Fibroblast of mammary gland (primary cell): Measurements from ENCODE around the gene REX1BD.
A peak's percentile ranks its signal among the peaks of the same experiment; 100 is the strongest.

ENCODE experiments used
- DNase-seq: peaks from one replicate; pipeline ENCODE4 v3.0.0-alpha.2; 2010; ENCODE audit warnings: low read depth
- H3K4me3 ChIP-seq: 2 replicates; pipeline ENCODE4 v1.5.1; 2011; ENCODE audit warnings: low read depth, mild to moderate bottlenecking, low read length, moderate library complexity; ENCODE audit not compliant: control insufficient read depth
- CTCF ChIP-seq: conservative IDR thresholded peaks from 2 replicates; pipeline ENCODE4 v1.5.1; 2011; ENCODE audit warnings: low read depth, low read length, inconsistent platforms; ENCODE audit not compliant: control insufficient read depth, insufficient read depth

Gene REX1BD

GRCh38 chr19:18562086-18562485, 26.5 kb upstream of the REX1BD start:
- TF ChIP-seq CTCF = no peak
- no peak overlapping the region for H3K4me3 ChIP-seq
- DNase-seq = peak; percentile 44

GRCh38 chr19:18566953-18567352, 21.6 kb upstream of the REX1BD start:
- H3K4me3 ChIP-seq = no peak overlapping the region
- no peak for DNase-seq
- no peak for TF ChIP-seq CTCF

- TF ChIP-seq CTCF = no peak
- no peak for DNase-seq
- H3K4me3 ChIP-seq = no peak overlapping the region
These were observed 20.2 kb upstream of the REX1BD start for GRCh38 chr19:18568367-18568766.

- DNase-seq = peak; percentile 95
- peak within 1 kb of the TSS; percentile 98 for H3K4me3 ChIP-seq
- no peak for TF ChIP-seq CTCF
These were observed 16.8 kb upstream of the REX1BD start, which contains the start of gene UBA52 for GRCh38 chr19:18571564-18572344. TSS of gene UBA52 (plus strand) at chr19:18571857. CDS start at chr19:18573301, 1,444 bp downstream.

- no peak for TF ChIP-seq CTCF
- no peak for DNase-seq
- H3K4me3 ChIP-seq = no peak overlapping the region
These were observed 13.8 kb upstream of the REX1BD start for GRCh38 chr19:18574691-18575291.

GRCh38 chr19:18576383-18576782, 12.2 kb upstream of the REX1BD start:
- TF ChIP-seq CTCF = no peak
- DNase-seq = no peak
- no peak overlapping the region for H3K4me3 ChIP-seq
